OCI-M2 (cell line): ENCODE results near the gene LPP.

Source experiments
- DNase-seq: peaks from one replicate; lab custom pipeline; 2025; ENCODE audit not compliant: unreplicated experiment; lab: John Stamatoyannopoulos, UW

Gene LPP

DNA sequence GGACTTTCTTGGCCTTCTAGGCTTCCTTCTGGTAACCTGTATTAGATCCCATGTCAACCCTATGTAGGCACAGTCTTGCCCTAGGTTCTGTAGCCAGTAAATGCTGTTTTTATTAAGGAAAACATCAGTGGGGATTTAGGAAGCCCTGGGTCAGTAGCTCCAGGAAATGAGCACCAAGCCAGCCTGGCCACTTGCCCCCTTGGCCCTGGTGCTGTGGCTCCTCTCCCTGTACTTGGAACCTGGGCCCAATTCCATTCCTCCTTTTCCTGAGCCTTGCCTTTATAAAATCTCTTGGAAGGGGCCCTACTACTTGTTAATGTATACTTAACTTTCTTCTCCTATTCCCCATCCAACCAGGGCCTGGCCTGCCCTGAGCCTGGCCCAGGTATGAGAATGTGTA is 774.0 kb downstream of the LPP start:
- no peak for DNase-seq

GRCh38 chr3:188929137-188929536 is 775.2 kb downstream of the LPP start:
- DNase-seq: no peak

- no peak for DNase-seq
Observed at GRCh38 chr3:188931036-188931435, 777.1 kb downstream of the LPP start.

- no peak for DNase-seq
Observed at GRCh38 chr3:188931531-188931930, 777.6 kb downstream of the LPP start.

- no peak for DNase-seq
Observed at GRCh38 chr3:188934989-188935388, 781.0 kb downstream of the LPP start.

- no peak for DNase-seq
Observed at GRCh38 chr3:188936597-188937107, 782.7 kb downstream of the LPP start.

GRCh38 chr3:188937389-188937788 is 783.4 kb downstream of the LPP start:
- DNase-seq: no peak

- no peak for DNase-seq
Observed at GRCh38 chr3:188938999-188939398, 785.0 kb downstream of the LPP start.

GRCh38 chr3:188939814-188940572 is 786.0 kb downstream of the LPP start:
- DNase-seq: no peak
